Natural killer cell (primary cell): ENCODE data around the gene LAS1L. TPM values are rescaled to one million over a fixed set of nuclear protein-coding genes. Genes with fewer than 3 reads are reported as not detected.
"Not testable (repeated sequence)": the region's sequence is repeated elsewhere in the genome, so short reads cannot be mapped to it uniquely, and the experiment has no call there.

Source experiments
- ATAC-seq, 3 donors: fragments of 150-1000 bp in 2 of 3; fragments of 200-7000 bp in 1 of 3; cut with Tn5 transposase; 1 replicate in 1 of 3; 2 replicates in 2 of 3; pipeline ENCODE4 v1.10.0; 2021; ENCODE audit warnings: mild to moderate bottlenecking in 2 of 3, moderate library complexity in 2 of 3
- DNase-seq, 2 donors: peaks; one replicate each; pipeline versions ENCODE4 v3.0.0 to v3.0.0-alpha.2; 2013 to 2021; ENCODE audit warnings: mixed read lengths in 1 of 2
- H3K27ac ChIP-seq: one replicate; pipeline ENCODE4 v1.5.1; 2013; ENCODE audit warnings: mild to moderate bottlenecking, low read length
- H3K27me3 ChIP-seq: one replicate; pipeline ENCODE4 v1.6.1; 2013; ENCODE audit warnings: low read length; ENCODE audit not compliant: control insufficient read depth, insufficient read depth
- H3K36me3 ChIP-seq: one replicate; pipeline ENCODE4 v1.6.1; 2013; ENCODE audit warnings: low read length; ENCODE audit not compliant: control insufficient read depth, insufficient read depth
- H3K4me1 ChIP-seq: one replicate; pipeline ENCODE4 v1.6.1; 2013; ENCODE audit warnings: low read length; ENCODE audit not compliant: control insufficient read depth, insufficient read depth
- H3K4me3 ChIP-seq: one replicate; pipeline ENCODE4 v1.5.1; 2013; ENCODE audit warnings: low read length
- H3K9me3 ChIP-seq: one replicate; pipeline ENCODE4 v1.6.1; 2013; ENCODE audit warnings: low read length; ENCODE audit not compliant: control insufficient read depth, insufficient read depth
- H3K27ac Mint-ChIP-seq, 2 donors: one replicate each; pipeline ENCODE4 v1.8.0; 2022; ENCODE audit warnings: mild to moderate bottlenecking in 2 of 2, mixed read lengths in 2 of 2, moderate library complexity in 1 of 2
- H3K27me3 Mint-ChIP-seq, 2 donors: one replicate each; pipeline ENCODE4 v1.8.0; 2022; ENCODE audit warnings: low read depth in 2 of 2, mixed read lengths in 2 of 2
- H3K36me3 Mint-ChIP-seq: one replicate; pipeline ENCODE4 v1.8.0; 2022; ENCODE audit warnings: mixed read lengths
- H3K4me1 Mint-ChIP-seq, 2 donors: one replicate each; pipeline ENCODE4 v1.8.0; 2022; ENCODE audit warnings: mixed read lengths in 2 of 2
- H3K4me3 Mint-ChIP-seq: one replicate; pipeline ENCODE4 v1.8.0; 2022; ENCODE audit warnings: mild to moderate bottlenecking, moderate library complexity, mixed read lengths
- H3K9me3 Mint-ChIP-seq, 2 donors: one replicate each; pipeline ENCODE4 v1.8.0; 2022; ENCODE audit warnings: mixed read lengths in 2 of 2
- CTCF ChIP-seq: fragments of 200-600 bp; IDR thresholded peaks from one replicate; pipeline ENCODE4 v1.8.0; 2022; ENCODE audit warnings: antibody characterized with exemption
- WGBS: methylation state at CpG from one replicate; pipeline ENCODE4 v1.1.7; 2013; ENCODE audit warnings: missing lambda C conversion rate; ENCODE audit not compliant: insufficient coverage; 5-methylcytosine and 5-hydroxymethylcytosine counted together
- intact Hi-C: fragments of 100-400 bp; cut with micrococcal nuclease; formaldehyde crosslinking; loops from one replicate; pipeline ENCODE4 v1.14.2; 2022
- total RNA-seq, 4 donors: library from RNA; stranded (reverse); fragments of 120-200 nt in 1 of 4; gene quantifications; one replicate each; pipeline versions ENCODE4 v1.2.3 to v1.2.4, GENCODE V29; 2013 to 2022

The LAS1L gene
- total RNA-seq, 3 donors from 2014 or later (not counting 1 experiment from before 2014, with no cell fraction given) = 37.6 to 42.7 (median 40.7) TPM

GRCh38 chrX:65522739-65523372, 11.7 kb downstream of the LAS1L start:
- Histone ChIP-seq H3K36me3 (peaks cover 55% of the 10 kb centered on the region), H3K27me3 (no peaks in the 10 kb centered on the region), H3K27ac (no peak overlapping the region), H3K4me3 (no peak overlapping the region), H3K9me3 (no peaks in the 10 kb centered on the region), H3K4me1 (no peaks in the 10 kb centered on the region)
- DNase-seq = no peak
- TF ChIP-seq CTCF = no peak
- Mint-ChIP-seq H3K27me3 (no peaks in the 10 kb centered on the region), H3K36me3 (no peaks in the 10 kb centered on the region), H3K27ac (no peak overlapping the region), H3K9me3 (no peaks in the 10 kb centered on the region), H3K4me3 (no peak overlapping the region), H3K4me1 (no peaks in the 10 kb centered on the region)
- intact Hi-C loops = loop anchor here (10.0 kb wide), 1 partner anchor 628 kb away; no protein-coding TSS in a partner anchor
- ATAC-seq = no peak
- WGBS = 92% methylated on average over 3 of the region's 3 CpGs

- H3K4me1 ChIP-seq, DNase-seq, H3K27ac Mint-ChIP-seq, H3K36me3 Mint-ChIP-seq, H3K4me3 Mint-ChIP-seq, H3K4me1 Mint-ChIP-seq, H3K4me3 ChIP-seq, H3K27ac ChIP-seq, H3K27me3 ChIP-seq, H3K9me3 Mint-ChIP-seq, H3K9me3 ChIP-seq, H3K27me3 Mint-ChIP-seq, intact Hi-C loops: not testable (repeated sequence)
- H3K36me3 ChIP-seq = peaks cover 45% of the 10 kb centered on the region
- ATAC-seq = peak in 2 of 3 donors; percentile 48 to 67
- WGBS = 100% methylated on average over 1 of the region's 6 CpGs
Observed at GRCh38 chrX:65519530-65519929, 15.1 kb downstream of the LAS1L start.

- H3K9me3 ChIP-seq, H3K4me3 Mint-ChIP-seq, intact Hi-C loops, H3K27me3 Mint-ChIP-seq, H3K9me3 Mint-ChIP-seq, H3K4me3 ChIP-seq, H3K4me1 Mint-ChIP-seq, H3K27ac ChIP-seq, H3K27me3 ChIP-seq, H3K36me3 Mint-ChIP-seq, H3K4me1 ChIP-seq, H3K27ac Mint-ChIP-seq, DNase-seq: not testable (repeated sequence)
- H3K36me3 ChIP-seq = peaks cover 40% of the 10 kb centered on the region
- peak in 2 of 3 donors; percentile 54 to 68 for ATAC-seq
- WGBS = 100% methylated on average over 2 of the region's 9 CpGs
Observed at GRCh38 chrX:65518980-65519379, 15.6 kb downstream of the LAS1L start.

GRCh38 chrX:65517923-65518322, 16.7 kb downstream of the LAS1L start:
- DNase-seq (no peak), ATAC-seq (no peak)
- intact Hi-C loops = no loop called here
- Mint-ChIP-seq H3K4me1 (no peaks in the 10 kb centered on the region), H3K27ac (no peak overlapping the region), H3K4me3 (no peak overlapping the region), H3K27me3 (no peaks in the 10 kb centered on the region), H3K9me3 (no peaks in the 10 kb centered on the region), H3K36me3 (no peaks in the 10 kb centered on the region)
- peaks cover 31% of the 10 kb centered on the region for H3K36me3 ChIP-seq
- no peak overlapping the region for H3K27ac ChIP-seq
- H3K9me3 ChIP-seq = no peaks in the 10 kb centered on the region
- 100% methylated on average over 2 of the region's 3 CpGs for WGBS
- H3K27me3 ChIP-seq = no peaks in the 10 kb centered on the region
- H3K4me1 ChIP-seq = no peaks in the 10 kb centered on the region
- no peak overlapping the region for H3K4me3 ChIP-seq
- no peak for TF ChIP-seq CTCF
